ENCODE data around the gene COL4A4.

DNA sequence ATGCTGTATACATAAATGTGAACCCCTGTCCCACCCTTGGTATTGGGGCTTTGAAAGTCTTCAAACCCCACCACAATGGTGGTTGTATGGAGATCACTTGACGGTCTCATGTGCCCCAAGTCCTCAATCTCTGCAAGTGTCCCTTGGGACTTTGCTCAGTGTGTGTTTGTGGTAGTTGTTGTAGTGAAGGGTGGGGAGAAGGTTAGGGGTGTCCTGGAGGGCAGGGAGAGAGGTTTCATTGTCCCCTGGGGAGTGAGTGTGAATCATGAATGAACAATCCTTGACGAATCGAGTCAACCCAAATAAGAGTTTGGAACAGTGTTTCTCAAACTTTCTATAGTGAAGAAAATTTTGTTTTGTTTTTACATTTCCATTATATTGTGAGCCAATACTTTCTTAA lies 28.5 kb upstream of the COL4A4 start:
- TF ChIP-seq, protein P1, sequence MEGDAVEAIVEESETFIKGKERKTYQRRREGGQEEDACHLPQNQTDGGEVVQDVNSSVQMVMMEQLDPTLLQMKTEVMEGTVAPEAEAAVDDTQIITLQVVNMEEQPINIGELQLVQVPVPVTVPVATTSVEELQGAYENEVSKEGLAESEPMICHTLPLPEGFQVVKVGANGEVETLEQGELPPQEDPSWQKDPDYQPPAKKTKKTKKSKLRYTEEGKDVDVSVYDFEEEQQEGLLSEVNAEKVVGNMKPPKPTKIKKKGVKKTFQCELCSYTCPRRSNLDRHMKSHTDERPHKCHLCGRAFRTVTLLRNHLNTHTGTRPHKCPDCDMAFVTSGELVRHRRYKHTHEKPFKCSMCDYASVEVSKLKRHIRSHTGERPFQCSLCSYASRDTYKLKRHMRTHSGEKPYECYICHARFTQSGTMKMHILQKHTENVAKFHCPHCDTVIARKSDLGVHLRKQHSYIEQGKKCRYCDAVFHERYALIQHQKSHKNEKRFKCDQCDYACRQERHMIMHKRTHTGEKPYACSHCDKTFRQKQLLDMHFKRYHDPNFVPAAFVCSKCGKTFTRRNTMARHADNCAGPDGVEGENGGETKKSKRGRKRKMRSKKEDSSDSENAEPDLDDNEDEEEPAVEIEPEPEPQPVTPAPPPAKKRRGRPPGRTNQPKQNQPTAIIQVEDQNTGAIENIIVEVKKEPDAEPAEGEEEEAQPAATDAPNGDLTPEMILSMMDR (IDR thresholded peaks at IDR 0.05), result no peak
- TF ChIP-seq POLR2A (IDR thresholded peaks at IDR 0.05) (no peak), POLR2AphosphoS5 (IDR thresholded peaks at IDR 0.05) (no peak), EP300 (IDR thresholded peaks at IDR 0.05) (no peak)

Data from upper lobe of left lung (tissue), 4 donors.